ENCODE data around the gene FAM163B.

Gene FAM163B

DNA sequence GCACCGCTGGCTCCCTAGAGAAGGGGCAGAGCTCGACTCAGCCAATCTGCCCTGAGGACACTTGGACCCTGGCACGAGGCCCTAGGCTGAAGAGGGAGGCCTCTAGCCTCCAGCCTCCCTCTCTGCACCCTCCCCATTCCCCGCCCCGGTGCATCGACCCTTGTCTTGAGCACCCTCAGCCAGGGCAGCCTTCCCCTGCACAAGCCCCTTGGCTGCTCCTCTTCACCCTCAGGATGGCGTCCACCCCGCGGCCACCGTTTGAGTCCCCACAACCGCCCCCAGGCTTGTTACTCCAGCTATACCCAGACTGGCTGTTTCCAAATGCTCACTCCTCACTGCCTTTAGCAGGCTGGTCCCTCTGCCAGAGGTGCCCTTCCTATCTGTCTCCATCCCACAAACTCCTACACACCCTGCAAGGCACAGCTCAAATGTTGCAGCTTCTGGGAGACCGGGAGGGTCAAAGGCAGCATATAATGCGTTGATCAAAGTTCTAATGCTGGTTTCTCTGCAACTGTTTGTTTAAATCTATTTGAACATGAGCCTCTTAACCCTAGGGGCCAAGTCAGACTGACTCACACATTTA lies 6.5 kb upstream of the FAM163B start:
- no peak for FAIRE-seq

DNA sequence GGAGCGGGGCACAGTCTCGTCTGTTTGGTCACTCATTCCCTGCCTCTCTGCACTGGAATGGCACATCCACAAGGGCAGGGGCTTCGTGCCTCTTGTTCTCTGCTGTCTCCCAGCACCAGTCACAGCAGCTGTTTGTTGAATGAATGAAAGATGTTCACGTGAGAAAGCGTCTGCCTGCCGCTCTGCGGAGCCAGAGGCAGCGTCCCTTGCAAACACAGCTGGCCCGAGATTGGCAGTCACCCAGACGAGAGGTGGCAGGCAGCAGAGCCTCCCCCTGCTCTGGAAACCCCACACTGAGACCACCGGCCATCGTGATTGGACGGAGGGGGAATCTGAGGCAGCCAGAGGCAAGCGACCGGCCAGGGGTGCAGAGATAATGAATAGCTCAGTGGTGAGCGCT lies 6.0 kb upstream of the FAM163B start:
- no peak for FAIRE-seq

DNA sequence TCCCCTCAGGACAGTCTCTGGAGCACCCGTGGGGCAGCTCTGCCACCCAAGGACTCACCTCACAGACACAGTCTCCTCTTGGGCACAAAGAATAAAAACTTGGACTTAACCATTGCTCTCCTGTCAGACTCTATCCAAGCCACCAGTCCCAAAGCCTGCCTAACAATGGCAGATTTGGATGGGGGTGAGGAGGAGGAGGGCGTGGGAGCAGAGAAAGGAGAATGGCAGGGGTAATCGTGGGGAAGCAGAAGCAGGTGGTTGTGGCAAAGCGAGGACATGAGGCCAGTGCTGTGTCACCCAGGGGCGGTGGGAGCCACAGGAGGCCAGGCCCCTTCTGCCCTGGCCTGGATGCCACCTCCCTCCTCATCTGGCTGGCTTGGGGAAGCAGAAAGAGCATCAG lies 5.5 kb upstream of the FAM163B start:
- no peak for FAIRE-seq

DNA sequence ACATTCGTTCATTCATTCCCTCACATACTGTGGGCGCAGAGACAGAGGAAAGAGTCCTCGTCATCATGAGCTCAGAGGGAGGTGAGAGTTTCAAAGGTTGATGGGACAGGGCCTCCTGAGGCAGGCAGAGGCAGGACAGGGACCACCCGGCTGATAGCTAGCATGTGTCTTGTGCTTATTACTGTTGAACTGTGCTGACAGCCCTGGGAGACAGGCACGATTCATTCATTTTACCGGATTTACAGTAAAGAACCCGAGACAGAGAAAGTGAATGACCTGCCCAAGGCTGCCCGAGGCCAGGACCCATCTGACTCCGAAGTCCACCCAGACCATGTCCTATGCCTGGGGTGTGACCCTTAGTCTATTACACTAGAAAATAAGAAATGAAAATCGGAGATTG lies 4.9 kb upstream of the FAM163B start:
- FAIRE-seq, result no peak

DNA sequence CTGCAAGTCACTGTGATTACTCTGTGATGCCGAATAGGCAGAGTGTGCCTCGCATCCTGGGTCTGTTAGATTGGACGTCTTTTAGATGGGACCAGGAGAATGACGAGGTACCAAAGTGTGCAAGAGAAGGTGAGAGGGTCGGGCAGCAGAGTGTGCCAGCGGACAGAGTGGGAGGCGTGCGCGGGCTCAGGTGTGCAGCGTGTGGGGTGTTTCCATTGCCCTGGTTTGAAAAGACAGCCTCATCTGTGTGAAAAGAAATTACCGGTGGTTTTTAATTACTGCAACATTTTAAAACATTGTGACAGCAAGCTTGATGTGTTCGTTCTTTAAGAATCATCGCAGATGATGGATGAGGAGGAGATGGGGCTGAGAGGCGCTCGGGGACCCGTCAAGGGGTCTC lies 4.2 kb upstream of the FAM163B start:
- no peak for FAIRE-seq

DNA sequence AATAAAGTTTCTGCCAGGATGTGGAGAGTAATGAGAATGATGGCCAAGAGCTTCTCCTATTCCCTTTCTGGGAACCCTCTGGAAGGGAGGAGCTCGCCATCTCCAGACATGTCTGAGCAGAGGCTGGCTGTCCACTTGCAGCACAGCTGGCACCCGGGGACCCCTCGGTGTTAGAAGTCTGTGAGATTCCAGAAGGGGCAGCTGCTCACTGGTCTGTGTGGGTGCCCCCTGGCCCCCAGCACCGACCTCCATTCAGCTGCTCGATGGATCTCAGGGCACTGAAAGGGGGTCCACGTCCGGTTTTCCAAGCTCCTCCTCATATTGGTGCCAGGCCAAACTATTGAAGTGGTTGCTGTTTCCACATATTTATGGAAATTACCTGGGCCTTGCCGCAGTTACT lies 3.6 kb upstream of the FAM163B start:
- no peak for FAIRE-seq

DNA sequence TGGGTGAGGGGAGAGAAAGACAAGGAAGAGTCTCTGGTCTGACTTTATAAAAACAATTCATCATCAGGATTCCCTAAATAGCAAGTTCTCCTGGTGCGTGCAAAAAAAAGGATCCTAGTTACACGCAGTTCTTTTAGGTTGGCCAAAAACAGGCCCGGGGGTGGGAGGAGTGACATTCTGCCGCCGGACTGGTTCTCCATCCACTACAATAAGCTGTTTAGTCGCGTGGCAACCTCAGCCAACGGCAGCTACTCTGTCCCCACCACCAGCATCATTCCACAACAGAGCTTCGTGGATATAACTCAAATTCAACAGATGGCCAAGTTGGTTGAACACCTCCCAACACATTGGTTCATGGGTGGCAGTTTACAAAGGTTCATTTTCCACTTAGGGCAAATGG lies 2.9 kb upstream of the FAM163B start:
- no peak for FAIRE-seq

DNA sequence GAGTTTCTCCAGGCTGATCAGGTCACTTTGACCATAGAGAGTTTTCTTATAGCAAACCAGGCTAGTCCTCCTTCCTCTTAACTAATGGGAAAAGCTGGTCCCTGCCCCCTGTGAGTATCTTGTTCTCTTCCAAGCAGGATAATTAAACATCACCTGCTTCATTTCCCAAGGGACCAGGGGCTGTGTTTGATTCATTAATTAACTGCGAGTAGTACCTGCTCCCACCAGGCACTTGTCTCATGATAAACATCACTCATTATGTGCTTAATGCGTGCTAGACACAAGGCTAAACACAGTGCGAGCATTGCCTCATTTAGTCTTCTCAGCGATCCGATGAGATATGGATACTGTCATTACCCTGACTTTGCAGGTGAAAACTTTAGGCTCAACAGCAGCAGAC lies 1.7 kb upstream of the FAM163B start:
- no peak for FAIRE-seq

DNA sequence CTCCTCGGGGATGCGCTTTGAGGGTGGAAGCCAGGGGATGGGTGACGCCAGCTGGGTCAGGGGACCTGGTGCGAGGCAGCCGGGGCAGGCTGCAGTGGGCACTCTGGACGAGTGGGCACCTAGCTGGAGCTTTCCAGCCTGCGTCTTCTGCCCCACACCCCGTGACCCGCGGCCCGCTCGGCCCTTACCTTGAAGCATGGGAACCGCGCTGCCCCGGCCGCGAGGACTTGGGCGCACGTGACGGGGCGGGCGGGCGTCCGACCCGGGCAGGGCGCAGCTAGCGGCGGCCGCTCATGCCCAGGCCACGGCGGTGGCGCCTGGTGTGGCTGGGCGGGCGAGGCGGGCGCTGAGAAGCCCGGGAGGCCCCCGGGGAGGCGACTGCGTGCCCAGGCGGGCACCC lies 300 bp downstream of the FAM163B start:
- FAIRE-seq, result no peak

DNA sequence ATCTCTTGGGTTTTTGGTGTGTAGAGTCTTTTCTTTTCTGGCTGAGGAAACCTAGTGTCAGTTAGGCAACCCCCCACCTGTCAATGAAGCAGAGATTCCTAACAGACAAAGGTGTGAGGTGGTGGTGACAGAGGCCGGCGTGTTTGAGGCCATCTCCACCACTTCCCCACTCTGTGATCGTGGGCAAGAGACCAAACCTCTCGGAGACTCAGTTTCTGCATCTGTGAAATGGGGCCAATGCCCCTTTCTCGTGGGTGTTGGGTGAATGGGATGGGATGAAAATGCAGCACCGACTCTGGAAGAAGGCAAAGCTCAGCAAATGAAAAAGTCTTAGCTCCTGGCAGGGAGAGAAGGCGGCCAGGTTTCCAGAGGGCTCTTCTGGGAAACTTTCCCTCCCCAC lies 807 bp downstream of the FAM163B start:
- no peak for FAIRE-seq

DNA sequence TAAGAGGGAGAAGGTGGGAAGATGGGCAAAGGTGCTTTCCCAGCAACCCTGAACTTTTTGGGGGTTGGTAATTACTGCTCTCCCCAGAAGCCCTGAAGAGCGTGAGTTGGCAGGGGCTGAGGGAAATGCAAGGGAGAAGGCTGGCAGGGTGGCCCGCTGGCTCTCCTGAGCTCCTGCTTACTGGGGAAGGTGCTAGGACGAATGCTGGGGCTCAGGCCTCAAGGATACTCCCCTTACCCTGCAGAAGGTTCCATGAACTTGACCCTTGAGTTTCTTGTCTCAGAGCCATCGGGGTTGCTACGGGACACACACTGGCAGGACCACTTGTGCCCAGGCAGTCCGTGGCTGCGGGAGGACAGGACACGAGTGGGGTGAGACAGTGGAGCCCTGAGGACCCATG lies 1.2 kb downstream of the FAM163B start:
- no peak for FAIRE-seq

DNA sequence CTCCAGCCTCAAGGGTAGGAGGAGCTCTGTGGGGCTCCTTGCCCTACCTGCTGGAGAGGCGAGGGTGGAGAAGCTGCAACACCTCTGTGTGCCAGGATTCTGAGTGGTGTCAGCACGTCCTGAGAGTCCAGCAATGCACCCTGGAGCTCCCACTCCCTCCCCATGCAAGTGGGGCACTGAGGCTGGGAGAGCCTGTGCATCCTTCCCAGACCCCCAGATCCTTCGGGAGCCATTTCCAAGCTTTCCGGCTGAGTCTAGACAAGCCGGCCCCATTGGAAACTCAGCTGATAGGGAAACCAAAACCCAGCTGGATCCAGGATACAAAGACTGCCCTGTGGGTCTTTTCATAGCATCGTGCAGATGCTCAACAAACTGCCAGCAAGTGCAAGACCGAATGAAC lies 1.8 kb downstream of the FAM163B start:
- no peak for FAIRE-seq

DNA sequence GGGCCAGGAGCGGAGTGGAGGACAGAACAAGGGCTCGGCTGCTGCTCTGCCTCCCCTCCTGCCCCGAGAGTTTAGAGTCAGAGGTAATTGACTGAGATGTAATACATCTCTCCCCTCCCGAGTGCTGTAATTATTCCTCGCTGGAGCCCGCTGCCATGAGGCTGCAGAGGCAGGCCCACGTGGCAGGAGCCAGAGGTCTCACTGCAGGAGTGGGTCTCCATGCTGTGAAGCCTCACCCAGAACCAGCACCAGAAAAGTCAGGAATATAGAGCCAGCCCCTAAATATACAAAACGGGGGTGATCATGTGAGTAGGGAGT lies 2.5 kb downstream of the FAM163B start:
- FAIRE-seq, result no peak

DNA sequence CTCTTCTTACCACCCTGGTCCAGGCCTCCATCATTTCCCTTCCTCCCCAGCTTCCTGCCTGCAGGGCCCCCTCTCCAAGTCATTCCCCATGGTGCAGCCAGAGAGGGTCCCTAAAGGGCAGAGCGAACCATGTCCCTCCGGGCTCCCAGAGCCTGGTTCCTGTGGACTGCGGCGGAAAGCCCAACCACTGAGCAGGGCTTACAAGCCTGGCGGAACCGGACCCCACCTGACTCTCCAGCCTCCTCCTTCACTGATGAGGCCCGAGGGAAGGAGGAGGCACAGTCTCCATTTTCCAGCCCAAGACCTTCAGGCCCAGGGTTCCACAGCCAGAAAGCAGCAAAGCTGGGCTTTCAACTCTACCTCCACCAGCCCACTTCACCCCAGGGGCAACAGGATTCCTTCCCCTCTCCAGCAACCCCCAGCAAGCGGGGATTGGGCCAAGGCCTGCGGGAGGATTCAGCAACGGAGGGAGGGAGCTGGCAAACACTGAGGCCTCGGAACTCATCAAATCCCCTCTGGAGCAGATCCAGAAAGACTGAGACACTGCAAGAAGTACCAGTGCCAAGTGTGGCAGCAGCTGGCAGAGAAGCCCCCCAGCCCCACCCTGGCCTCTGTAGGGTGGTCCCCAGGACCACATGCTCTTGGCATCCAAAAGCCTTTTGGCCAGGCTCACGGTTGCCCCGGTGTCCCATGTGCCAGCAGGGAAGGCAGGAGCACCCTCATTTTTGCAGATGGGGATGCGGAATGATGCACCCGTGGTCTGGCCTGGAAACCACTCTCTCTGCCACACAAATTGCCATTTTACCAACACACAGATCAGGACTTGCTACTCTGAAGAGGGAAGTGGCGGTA lies 3.1 kb downstream of the FAM163B start:
- no peak for FAIRE-seq

DNA sequence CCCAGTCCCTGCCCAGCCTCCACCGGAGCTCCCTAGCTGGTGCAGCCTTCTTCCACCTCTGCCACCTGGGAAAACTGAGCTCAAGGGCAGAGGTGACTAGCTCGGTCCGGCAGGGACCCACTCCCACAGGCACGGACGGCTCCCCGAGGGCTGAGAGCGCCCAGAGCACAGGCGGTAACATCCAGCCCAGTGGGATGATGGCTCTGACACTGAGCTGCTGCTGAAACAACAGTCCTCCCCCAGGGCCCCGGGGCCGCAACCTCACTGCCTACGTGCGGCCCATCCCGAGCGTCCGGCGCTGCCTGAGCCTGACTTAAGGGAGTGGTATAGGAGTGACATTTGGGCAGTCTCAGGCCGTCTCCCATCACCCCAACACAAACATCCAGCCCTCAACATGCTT lies 3.7 kb downstream of the FAM163B start:
- no peak for FAIRE-seq

DNA sequence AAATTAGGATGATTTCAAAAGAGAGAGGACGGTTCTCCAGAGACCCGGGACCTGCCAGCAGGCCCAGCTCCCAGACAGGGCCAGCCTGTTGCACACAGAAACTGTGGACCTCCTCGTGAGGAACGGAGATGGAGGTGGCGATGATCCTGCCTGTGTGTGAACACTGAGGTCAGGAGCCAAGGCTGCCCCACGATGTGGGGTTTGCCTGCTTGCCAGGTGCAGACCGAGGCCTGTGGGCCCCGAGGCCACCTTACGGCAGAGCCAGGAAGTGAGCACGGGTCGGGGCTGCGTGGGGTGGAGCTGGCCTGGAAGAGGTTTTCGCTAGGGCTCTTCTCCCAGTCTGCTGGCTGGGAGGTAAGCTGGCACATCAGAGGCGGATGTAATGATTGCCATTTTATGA lies 4.3 kb downstream of the FAM163B start:
- FAIRE-seq, result no peak

DNA sequence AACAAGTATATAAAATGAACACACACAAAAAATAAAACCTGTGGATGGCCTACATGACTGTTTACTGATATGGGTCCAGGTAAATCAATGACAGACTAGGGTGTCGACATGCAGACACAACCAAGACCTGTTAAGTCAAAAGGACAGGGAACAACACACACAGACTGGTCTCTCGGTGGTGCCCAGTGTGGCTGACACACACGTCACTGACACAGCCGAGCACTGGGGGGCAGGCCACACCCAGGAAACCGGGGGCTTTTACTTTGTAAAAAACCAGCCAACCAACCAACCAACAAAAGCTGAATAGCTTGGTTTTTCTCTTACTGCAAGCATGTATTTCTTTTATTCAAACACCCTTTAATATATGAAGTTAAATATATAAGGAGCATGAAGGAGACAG lies 5.0 kb downstream of the FAM163B start:
- FAIRE-seq, result no peak

DNA sequence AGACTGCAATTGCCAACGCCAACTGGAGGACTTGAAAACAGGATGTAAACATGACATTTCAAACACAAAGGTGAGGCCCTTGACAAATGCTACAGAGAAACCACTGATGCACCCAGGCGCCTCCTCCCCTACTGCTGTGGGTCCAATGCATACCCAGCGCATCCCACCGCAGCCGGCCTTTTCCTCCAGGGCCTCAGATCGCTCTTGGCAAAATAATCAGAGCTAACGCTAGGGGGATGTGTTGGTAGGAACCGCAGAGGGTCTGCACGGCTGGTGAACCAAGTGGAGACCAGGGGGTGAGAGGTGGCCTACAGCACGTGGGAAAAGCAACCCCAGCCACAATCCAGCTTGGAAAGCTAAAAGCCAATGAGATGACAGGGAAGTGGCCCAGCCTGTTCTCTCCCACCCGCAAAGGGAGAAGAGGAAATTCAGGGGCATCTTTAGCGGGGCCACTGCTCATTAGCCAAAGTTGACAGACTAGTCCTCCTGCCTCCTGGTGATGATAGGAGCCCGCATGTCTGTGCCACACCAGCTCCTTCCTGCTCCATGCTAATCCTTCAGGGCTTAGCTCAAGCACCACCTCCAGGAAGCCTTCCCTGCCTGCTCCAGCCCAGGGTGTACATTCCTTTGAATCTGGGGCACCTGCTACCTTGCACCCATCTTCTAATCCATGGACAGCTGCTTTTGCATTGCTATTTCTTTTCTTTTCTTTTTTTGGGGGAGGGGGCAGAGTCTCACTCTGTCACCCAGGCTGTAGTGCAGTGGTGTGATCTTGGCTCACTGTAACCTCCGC lies 5.9 kb downstream of the FAM163B start:
- no peak for FAIRE-seq

DNA sequence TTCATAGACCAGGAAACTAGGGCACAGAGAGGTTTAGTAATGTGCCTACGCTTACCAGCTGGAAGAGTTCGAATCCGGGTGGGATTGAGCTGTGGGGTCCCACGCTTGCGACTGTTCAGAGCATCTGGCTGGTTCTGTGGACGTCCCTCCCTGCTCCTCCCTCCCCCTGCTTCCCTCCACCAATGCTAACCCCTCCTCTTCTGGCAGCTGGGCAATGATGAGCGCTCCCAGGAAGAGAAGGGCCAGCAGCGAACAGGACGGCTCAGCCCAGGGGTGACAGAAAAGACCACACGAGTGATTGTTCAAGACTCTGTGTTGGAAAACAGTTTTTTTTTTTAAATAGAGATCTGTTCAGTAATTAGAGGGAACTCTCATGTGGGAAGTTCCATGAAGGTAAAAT lies 6.9 kb downstream of the FAM163B start:
- no peak for FAIRE-seq

DNA sequence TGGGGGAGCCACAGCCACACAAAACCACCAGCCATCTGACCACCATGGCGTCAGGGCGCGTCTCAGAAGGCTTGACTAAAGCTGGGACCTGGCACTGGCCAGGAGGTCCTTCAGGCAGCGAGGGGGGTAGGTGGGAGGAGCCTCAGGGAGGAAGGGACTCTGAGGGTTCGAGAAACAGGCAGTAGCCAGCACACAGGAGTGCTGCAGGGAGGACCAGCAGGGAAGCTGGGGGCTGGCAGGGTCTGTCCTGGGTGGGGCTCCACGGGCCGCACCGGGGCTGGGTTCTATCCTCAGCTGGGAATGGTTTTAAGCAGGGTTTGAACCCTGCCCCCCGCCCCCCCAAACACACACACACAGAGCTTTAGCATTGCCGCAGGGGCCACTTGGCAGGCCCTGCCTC lies 7.4 kb downstream of the FAM163B start:
- no peak for FAIRE-seq

DNA sequence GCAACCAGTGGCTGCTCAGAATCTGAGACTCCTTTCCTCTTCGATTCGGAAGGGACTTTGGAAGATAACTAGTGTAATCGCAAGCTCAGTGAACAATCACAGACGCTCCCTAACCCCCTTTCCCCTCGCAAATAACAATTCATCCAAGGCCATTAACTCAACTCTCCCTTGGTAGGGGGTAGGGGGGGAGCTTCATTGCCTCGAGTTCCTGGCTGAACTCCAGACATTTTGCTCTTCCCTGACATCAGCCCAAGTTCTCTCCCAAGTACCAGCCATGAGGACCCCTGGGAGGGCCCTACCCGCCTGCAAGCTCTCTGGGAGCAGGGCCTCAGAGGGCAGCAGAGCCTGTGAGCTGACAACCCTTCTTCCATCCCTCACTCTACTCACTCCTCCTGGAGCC lies 8.4 kb downstream of the FAM163B start:
- no peak for FAIRE-seq

DNA sequence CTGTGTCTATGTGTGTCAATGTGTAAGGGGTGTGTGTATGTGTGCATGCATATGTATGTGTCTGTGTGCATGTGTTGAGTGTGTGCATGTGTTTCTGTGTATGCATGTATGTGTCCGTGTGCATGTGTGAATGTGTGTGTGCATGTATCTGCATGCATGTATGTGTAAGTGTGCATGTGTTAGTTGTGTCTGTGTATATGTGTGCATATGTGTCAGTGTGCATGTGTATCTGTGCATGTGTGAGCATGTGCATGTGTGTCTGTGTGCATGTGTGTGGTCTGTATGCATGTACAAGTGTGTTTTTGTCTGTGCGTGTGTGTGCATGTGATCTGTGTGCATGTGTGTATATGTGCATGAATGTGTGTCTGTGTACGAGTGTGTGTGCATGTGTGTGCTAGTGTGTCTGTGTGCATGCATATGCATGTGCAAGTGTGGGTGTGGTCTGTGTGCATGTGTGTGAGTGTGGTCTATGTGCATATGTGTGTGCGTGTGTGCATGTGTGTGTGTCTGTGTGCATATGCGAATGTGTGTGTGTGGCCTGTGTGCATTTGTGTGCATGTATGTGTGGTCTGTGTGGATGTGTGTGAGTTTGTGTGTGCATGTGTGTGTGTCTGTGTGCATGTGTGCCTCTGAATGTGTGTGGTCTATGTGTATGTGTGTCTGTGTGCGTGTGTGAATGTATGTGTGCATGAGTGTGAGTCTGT lies 9.6 kb downstream of the FAM163B start:
- FAIRE-seq, result no peak

DNA sequence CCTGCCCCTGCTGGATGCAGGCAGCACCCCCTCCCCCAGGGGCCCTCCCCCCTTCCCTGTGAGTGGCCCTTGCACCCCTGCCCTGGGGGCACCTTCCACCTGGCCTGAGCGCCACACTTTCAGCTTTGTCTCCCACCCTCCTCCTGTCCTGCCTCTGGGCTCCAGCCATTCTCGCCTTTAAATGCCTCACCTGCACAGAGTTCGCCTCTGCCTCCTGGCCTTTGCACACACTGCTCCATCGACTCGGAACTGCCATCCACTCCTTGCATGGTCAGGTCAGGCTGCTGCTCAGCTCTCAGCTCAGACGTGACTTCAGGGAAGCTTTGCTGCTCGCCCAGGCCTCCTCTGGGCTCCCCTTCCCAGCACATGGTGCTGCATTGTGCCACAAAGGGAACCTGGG lies 10.2 kb downstream of the FAM163B start:
- no peak for FAIRE-seq
